ENCODE measurements around the gene GRIP1.

GRIP1 gene

DNA sequence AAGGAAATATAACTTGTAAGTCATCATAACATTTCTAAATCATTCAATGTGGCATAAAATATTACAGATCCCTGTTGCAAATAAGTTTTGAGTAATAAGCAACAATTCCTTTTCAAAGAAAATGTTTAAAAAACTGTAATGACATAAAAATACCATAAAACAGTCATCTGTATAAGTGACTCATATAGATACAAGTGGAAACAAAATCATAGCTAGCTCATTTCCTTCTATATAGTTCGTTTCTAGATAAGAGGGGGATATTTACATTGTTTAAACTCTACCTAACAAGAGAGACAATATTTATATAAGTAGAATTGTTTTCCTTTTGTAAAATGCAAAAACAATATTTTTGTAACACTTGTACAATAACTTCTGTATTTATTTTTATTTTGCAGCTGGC is 148.9 kb downstream of the GRIP1 start:
- ATAC-seq (ENCODE audit: insufficient read depth, low read depth) (no peak), DNase-seq (no peak)
- Histone ChIP-seq H3K9me3 (ENCODE audit: insufficient read depth, low read length, severe bottlenecking) (no peaks in the 10 kb centered on the region), H3K4me1 (ENCODE audit: insufficient read depth, low read length) (no peaks in the 10 kb centered on the region), H3K36me3 (ENCODE audit: insufficient read depth, low read length) (no peaks in the 10 kb centered on the region), H3K9ac (ENCODE audit: low read depth, low read length) (no peak overlapping the region), H4K20me1 (ENCODE audit: insufficient read depth, low read length) (no peaks in the 10 kb centered on the region), H3K4me3 (ENCODE audit: low read depth in 1 of 2, low read length in 2 of 2) (no peak overlapping the region), H2AFZ (ENCODE audit: low read depth, low read length) (no peak overlapping the region), H3K27ac (ENCODE audit: low read length) (no peak overlapping the region), H3K79me2 (ENCODE audit: insufficient read depth, low read length) (no peaks in the 10 kb centered on the region), H3K27me3 (ENCODE audit: insufficient read depth, low read length, poor library complexity) (no peaks in the 10 kb centered on the region), H3K4me2 (ENCODE audit: insufficient read depth, low read length) (no peak overlapping the region)
- no peak for TF ChIP-seq EZH2 (IDR thresholded peaks at IDR 0.05; ENCODE audit: borderline replicate concordance, low read depth, low read length, severe bottlenecking)
- TF ChIP-seq, protein P1, sequence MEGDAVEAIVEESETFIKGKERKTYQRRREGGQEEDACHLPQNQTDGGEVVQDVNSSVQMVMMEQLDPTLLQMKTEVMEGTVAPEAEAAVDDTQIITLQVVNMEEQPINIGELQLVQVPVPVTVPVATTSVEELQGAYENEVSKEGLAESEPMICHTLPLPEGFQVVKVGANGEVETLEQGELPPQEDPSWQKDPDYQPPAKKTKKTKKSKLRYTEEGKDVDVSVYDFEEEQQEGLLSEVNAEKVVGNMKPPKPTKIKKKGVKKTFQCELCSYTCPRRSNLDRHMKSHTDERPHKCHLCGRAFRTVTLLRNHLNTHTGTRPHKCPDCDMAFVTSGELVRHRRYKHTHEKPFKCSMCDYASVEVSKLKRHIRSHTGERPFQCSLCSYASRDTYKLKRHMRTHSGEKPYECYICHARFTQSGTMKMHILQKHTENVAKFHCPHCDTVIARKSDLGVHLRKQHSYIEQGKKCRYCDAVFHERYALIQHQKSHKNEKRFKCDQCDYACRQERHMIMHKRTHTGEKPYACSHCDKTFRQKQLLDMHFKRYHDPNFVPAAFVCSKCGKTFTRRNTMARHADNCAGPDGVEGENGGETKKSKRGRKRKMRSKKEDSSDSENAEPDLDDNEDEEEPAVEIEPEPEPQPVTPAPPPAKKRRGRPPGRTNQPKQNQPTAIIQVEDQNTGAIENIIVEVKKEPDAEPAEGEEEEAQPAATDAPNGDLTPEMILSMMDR (IDR thresholded peaks at IDR 0.05; ENCODE audit: borderline replicate concordance, extremely low read depth, low read length, poor library complexity, severe bottlenecking): no peak

DNA sequence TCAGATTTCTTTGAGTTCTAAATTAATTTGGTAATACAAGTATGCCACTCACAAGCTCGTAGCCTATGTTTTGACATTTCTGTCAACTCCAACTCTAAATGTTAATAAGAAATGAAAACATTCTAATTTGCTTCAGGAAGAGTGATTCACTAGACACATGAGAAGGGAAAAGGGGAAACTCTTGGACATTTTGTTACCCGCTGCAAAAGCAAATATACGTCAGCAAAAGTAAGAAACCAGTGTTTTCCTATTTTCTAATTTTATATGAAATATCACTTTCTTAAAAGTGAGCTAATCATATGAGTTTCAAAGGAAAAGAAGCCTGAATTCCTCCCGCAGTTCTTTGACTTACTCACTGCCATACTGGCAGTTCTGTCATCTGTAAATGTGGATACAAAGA is 162.3 kb downstream of the GRIP1 start:
- no peaks in the 10 kb centered on the region for H3K36me3 ChIP-seq (ENCODE audit: insufficient read depth, low read length)
- H3K27ac ChIP-seq (ENCODE audit: low read length): no peak overlapping the region
- TF ChIP-seq, protein P1 (IDR thresholded peaks at IDR 0.05; ENCODE audit: borderline replicate concordance, extremely low read depth, low read length, poor library complexity, severe bottlenecking): no peak
- TF ChIP-seq EZH2 (IDR thresholded peaks at IDR 0.05; ENCODE audit: borderline replicate concordance, low read depth, low read length, severe bottlenecking): no peak
- DNase-seq: no peak
- no peaks in the 10 kb centered on the region for H3K27me3 ChIP-seq (ENCODE audit: insufficient read depth, low read length, poor library complexity)
- no peak overlapping the region for H3K4me2 ChIP-seq (ENCODE audit: insufficient read depth, low read length)
- no peaks in the 10 kb centered on the region for H3K9me3 ChIP-seq (ENCODE audit: insufficient read depth, low read length, severe bottlenecking)
- ATAC-seq (ENCODE audit: insufficient read depth, low read depth): no peak
- H4K20me1 ChIP-seq (ENCODE audit: insufficient read depth, low read length): no peaks in the 10 kb centered on the region
- no peaks in the 10 kb centered on the region for H3K79me2 ChIP-seq (ENCODE audit: insufficient read depth, low read length)
- H3K4me3 ChIP-seq (ENCODE audit: low read depth in 1 of 2, low read length in 2 of 2): no peak overlapping the region
- no peak overlapping the region for H2AFZ ChIP-seq (ENCODE audit: low read depth, low read length)
- no peaks in the 10 kb centered on the region for H3K4me1 ChIP-seq (ENCODE audit: insufficient read depth, low read length)
- no peak overlapping the region for H3K9ac ChIP-seq (ENCODE audit: low read depth, low read length)

DNA sequence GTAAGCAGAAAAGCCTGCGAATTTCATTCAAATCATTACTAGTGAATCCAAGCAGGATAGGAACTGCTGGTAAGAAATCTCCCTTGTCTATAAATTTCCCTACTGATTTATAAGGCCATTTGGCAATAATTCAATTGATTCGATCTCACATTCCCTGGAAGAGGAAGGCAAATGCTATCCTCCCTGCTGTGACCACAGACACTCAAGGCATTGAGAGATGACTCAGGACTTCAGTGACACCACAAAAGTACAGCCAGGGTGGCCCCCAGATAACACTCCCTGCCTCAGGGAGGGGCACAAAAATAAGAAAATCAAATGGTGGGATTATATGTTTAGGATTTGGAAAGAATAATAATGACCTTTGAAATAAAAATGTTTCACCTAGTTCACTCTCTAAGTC is 162.7 kb downstream of the GRIP1 start:
- Histone ChIP-seq H2AFZ (ENCODE audit: low read depth, low read length) (no peak overlapping the region), H3K79me2 (ENCODE audit: insufficient read depth, low read length) (no peaks in the 10 kb centered on the region), H4K20me1 (ENCODE audit: insufficient read depth, low read length) (no peaks in the 10 kb centered on the region), H3K4me1 (ENCODE audit: insufficient read depth, low read length) (no peaks in the 10 kb centered on the region), H3K4me3 (ENCODE audit: low read depth in 1 of 2, low read length in 2 of 2) (no peak overlapping the region), H3K27me3 (ENCODE audit: insufficient read depth, low read length, poor library complexity) (no peaks in the 10 kb centered on the region), H3K36me3 (ENCODE audit: insufficient read depth, low read length) (no peaks in the 10 kb centered on the region), H3K9me3 (ENCODE audit: insufficient read depth, low read length, severe bottlenecking) (no peaks in the 10 kb centered on the region), H3K9ac (ENCODE audit: low read depth, low read length) (no peak overlapping the region), H3K4me2 (ENCODE audit: insufficient read depth, low read length) (no peak overlapping the region), H3K27ac (ENCODE audit: low read length) (no peak overlapping the region)
- DNase-seq (no peak), ATAC-seq (ENCODE audit: insufficient read depth, low read depth) (no peak)
- TF ChIP-seq EZH2 (IDR thresholded peaks at IDR 0.05; ENCODE audit: borderline replicate concordance, low read depth, low read length, severe bottlenecking): no peak
- TF ChIP-seq, protein P1 (IDR thresholded peaks at IDR 0.05; ENCODE audit: borderline replicate concordance, extremely low read depth, low read length, poor library complexity, severe bottlenecking): no peak

DNA sequence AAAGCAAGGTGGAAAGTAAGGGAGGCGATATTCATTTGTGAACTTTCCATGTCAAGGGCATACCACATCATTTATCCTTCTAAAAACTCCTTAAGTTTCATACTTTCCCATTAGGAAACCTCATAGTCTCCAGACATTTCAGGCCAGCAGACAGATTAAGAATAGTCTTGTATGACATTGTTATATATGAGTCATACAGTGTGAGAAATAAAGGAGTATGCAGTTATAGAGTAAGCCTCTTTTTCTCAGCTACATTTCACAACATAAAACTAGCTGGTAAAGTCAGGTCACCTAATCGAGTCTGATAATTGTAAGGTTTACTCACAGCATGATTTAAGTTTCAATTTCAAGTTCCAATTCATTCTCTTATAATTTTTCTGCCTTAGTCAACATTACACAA is 164.3 kb downstream of the GRIP1 start:
- no peak for TF ChIP-seq EZH2 (IDR thresholded peaks at IDR 0.05; ENCODE audit: borderline replicate concordance, low read depth, low read length, severe bottlenecking)
- TF ChIP-seq, protein P1 (IDR thresholded peaks at IDR 0.05; ENCODE audit: borderline replicate concordance, extremely low read depth, low read length, poor library complexity, severe bottlenecking): no peak
- DNase-seq (no peak), ATAC-seq (ENCODE audit: insufficient read depth, low read depth) (no peak)
- no peaks in the 10 kb centered on the region for H3K4me1 ChIP-seq (ENCODE audit: insufficient read depth, low read length)
- no peaks in the 10 kb centered on the region for H3K9me3 ChIP-seq (ENCODE audit: insufficient read depth, low read length, severe bottlenecking)
- no peak overlapping the region for H3K4me3 ChIP-seq (ENCODE audit: low read depth in 1 of 2, low read length in 2 of 2)
- H3K4me2 ChIP-seq (ENCODE audit: insufficient read depth, low read length): no peak overlapping the region
- H4K20me1 ChIP-seq (ENCODE audit: insufficient read depth, low read length): no peaks in the 10 kb centered on the region
- H3K27ac ChIP-seq (ENCODE audit: low read length): no peak overlapping the region
- H3K79me2 ChIP-seq (ENCODE audit: insufficient read depth, low read length): no peaks in the 10 kb centered on the region
- no peak overlapping the region for H2AFZ ChIP-seq (ENCODE audit: low read depth, low read length)
- H3K9ac ChIP-seq (ENCODE audit: low read depth, low read length): no peak overlapping the region
- H3K27me3 ChIP-seq (ENCODE audit: insufficient read depth, low read length, poor library complexity): no peaks in the 10 kb centered on the region
- H3K36me3 ChIP-seq (ENCODE audit: insufficient read depth, low read length): no peaks in the 10 kb centered on the region

All from DND-41 (cell line).